K562 (cell line): ENCODE measurements around the gene NKIRAS1. TPM values are rescaled to one million over a fixed set of nuclear protein-coding genes. Genes with fewer than 3 reads are reported as not detected.

ENCODE experiments used
- ATAC-seq: fragments of 200-7000 bp; cut with Tn5 transposase; 3 replicates; pipeline ENCODE4 v1.9.1; 2020; ENCODE audit warnings: moderate library complexity
- BruUV-seq: library from RNA; stranded (reverse); fragments of 400-500 nt; replicated peaks from 2 replicates; lab custom pipeline; 2021; lab: Mats Ljungman, UMichigan
- CTCF ChIA-PET: fragments of 300-600 bp; formaldehyde crosslinking; extraction: SDS; loops from one replicate; lab custom pipeline; 2021; ENCODE audit warnings: low intra/inter-chr PET ratio; lab: Yijun Ruan, JAX
- POLR2A ChIA-PET: fragments of 300-600, 350-650 bp; sonication (Branson Sonifier 250); formaldehyde crosslinking; extraction: SDS; loops from one replicate; lab custom pipeline; 2021; ENCODE audit warnings: antibody characterized with exemption, inconsistent platforms; lab: Yijun Ruan, JAX
- DNase-seq, 4 experiments: peaks; one replicate each; pipeline versions ENCODE4 v3.0.0 to v3.0.0-alpha.2; 2011 to 2018; ENCODE audit warnings: low spot score in 3 of 4, mixed read lengths in 3 of 4; ENCODE audit errors: extremely low read depth in 1 of 4
- FAIRE-seq: peaks from 2 replicates; lab custom pipeline; 2011; peaks lifted over from hg19 to GRCh38; lab: Jason Lieb, UNC
- H2AFZ ChIP-seq: 2 replicates; pipeline ENCODE4 v1.6.0; 2011; ENCODE audit warnings: low read depth, low read length, control low read depth, inconsistent platforms
- H3K27ac ChIP-seq: fragments of 200-600 bp; 3 replicates; pipeline ENCODE4 v1.8.0; 2011; ENCODE audit warnings: low read depth, mild to moderate bottlenecking, control low read depth, inconsistent platforms, low read length, moderate library complexity, mixed read lengths; ENCODE audit errors: extremely low read depth
- H3K27me3 ChIP-seq, 2 experiments: fragments of 300-600 bp in 1 of 2; 2 replicates in 1 of 2; 3 replicates in 1 of 2; pipeline versions ENCODE4 v1.6.0 to v1.8.0; 2011; ENCODE audit warnings: inconsistent platforms in 2 of 2, low read length in 2 of 2, mild to moderate bottlenecking in 1 of 2, mixed read lengths in 1 of 2, moderate library complexity in 1 of 2; ENCODE audit not compliant: control insufficient read depth in 2 of 2, insufficient read depth in 2 of 2
- H3K36me3 ChIP-seq: fragments of 300-600 bp; 3 replicates; pipeline ENCODE4 v1.8.0; 2011; ENCODE audit warnings: mild to moderate bottlenecking, low read length, inconsistent platforms; ENCODE audit not compliant: control insufficient read depth, insufficient read depth
- H3K4me1 ChIP-seq, 2 experiments: fragments of 200-600 bp in 1 of 2; replicated peaks in 1 of 2; 2 replicates in 1 of 2; 3 replicates in 1 of 2; pipeline versions ENCODE4 v1.5.1 to v1.8.0; 2011; ENCODE audit warnings: inconsistent platforms in 2 of 2, low read length in 2 of 2, mild to moderate bottlenecking in 1 of 2, mixed read lengths in 1 of 2, moderate library complexity in 1 of 2; ENCODE audit not compliant: control insufficient read depth in 2 of 2, insufficient read depth in 2 of 2
- H3K4me2 ChIP-seq: 2 replicates; pipeline ENCODE4 v1.6.1; 2011; ENCODE audit warnings: low read length, control low read depth, inconsistent platforms, mixed read lengths; ENCODE audit not compliant: insufficient read depth
- H3K4me3 ChIP-seq: fragments of 200-600 bp; sonication (generic), shearing (Covaris generic); 2 replicates; pipeline ENCODE4 v1.5.1; 2016; ENCODE audit warnings: control low read depth, inconsistent platforms
- H3K79me2 ChIP-seq: fragments of 200-600 bp; 3 replicates; pipeline ENCODE4 v1.8.0; 2011; ENCODE audit warnings: low read length, inconsistent platforms; ENCODE audit not compliant: control insufficient read depth, insufficient read depth
- H3K9ac ChIP-seq, 2 experiments: 2 replicates each; pipeline versions ENCODE4 v1.6.0 to v1.6.1; 2011; ENCODE audit warnings: low read depth in 2 of 2, low read length in 2 of 2, control low read depth in 1 of 2, inconsistent platforms in 1 of 2, mild to moderate bottlenecking in 1 of 2, mixed read lengths in 1 of 2; ENCODE audit not compliant: insufficient read depth in 1 of 2
- H3K9me1 ChIP-seq: one replicate; pipeline ENCODE4 v1.6.0; 2011; ENCODE audit warnings: inconsistent platforms, mild to moderate bottlenecking, low read length, moderate library complexity; ENCODE audit not compliant: control insufficient read depth, insufficient read depth
- H3K9me3 ChIP-seq: replicated peaks from 2 replicates; pipeline ENCODE4 v1.5.1; 2011; ENCODE audit warnings: low read depth, low read length, inconsistent platforms; ENCODE audit not compliant: control insufficient read depth, insufficient read depth
- H4K20me1 ChIP-seq: replicated peaks from 2 replicates; pipeline ENCODE4 v1.6.1; 2011; ENCODE audit warnings: low read length, inconsistent platforms, mixed read lengths; ENCODE audit not compliant: control insufficient read depth, insufficient read depth
- DMBX1 ChIP-seq: fragments of 250-450 bp; sonication (Bioruptor Pico); IDR thresholded peaks from 2 replicates; pipeline ENCODE4 v1.8.0; 2022; ENCODE audit warnings: inconsistent platforms, mild to moderate bottlenecking, moderate library complexity, borderline replicate concordance
- ETV1 ChIP-seq: fragments of 450-650 bp; conservative IDR thresholded peaks from 2 replicates; pipeline ENCODE4 v1.6.1; 2016; ENCODE audit warnings: missing genetic modification characterization, control low read depth, low read depth, missing compliant biosample characterization
- GABPB2 ChIP-seq: fragments of 250-450 bp; sonication (Bioruptor Pico); conservative IDR thresholded peaks from 2 replicates; pipeline ENCODE4 v1.5.1; 2021; ENCODE audit warnings: mild to moderate bottlenecking
- LEF1 ChIP-seq: fragments of 450-650 bp; IDR thresholded peaks from 2 replicates; pipeline ENCODE4 v1.6.1; 2016; ENCODE audit warnings: mild to moderate bottlenecking
- MCM5 ChIP-seq: fragments of 450-650 bp; IDR thresholded peaks from 2 replicates; pipeline ENCODE4 v1.6.1; 2016; ENCODE audit warnings: low read depth
- NR2C2 ChIP-seq, 2 experiments: fragments of 200-800 bp in 1 of 2; sonication (Bioruptor generic) in 1 of 2; sonication (generic) in 1 of 2; formaldehyde crosslinking in 1 of 2; IDR thresholded peaks; 2 replicates each; pipeline versions ENCODE4 v1.6.1 to v1.8.0; 2016 to 2022; ENCODE audit warnings: mild to moderate bottlenecking in 1 of 2, missing compliant biosample characterization in 1 of 2, missing genetic modification characterization in 1 of 2, missing genetic modification reagents in 1 of 2
- PML ChIP-seq: IDR thresholded peaks from 2 replicates; pipeline ENCODE4 v1.6.1; 2012; ENCODE audit warnings: low read length, inconsistent platforms
- RBFOX2 ChIP-seq: fragments of 200-400 bp; formaldehyde crosslinking; IDR thresholded peaks from 2 replicates; pipeline ENCODE4 v1.6.1; 2017; ENCODE audit warnings: low read depth, mild to moderate bottlenecking, low read length, moderate library complexity
- ZNF583 ChIP-seq: fragments of 250-450 bp; sonication (Bioruptor Pico); IDR thresholded peaks from 2 replicates; pipeline ENCODE4 v1.4.0; 2020
- ZNF668 ChIP-seq: fragments of 250-450 bp; sonication (Bioruptor Pico); IDR thresholded peaks from 2 replicates; pipeline ENCODE4 v1.8.0; 2022; ENCODE audit warnings: mild to moderate bottlenecking, inconsistent platforms
- WGBS: fragments of 100-300 bp; shearing (Covaris generic); methylation state at CpG from one replicate; pipeline ENCODE4 v1.1.6; 2016; ENCODE audit warnings: low coverage, mixed read lengths; ENCODE audit not compliant: insufficient coverage; ENCODE audit errors: missing lambda C conversion rate; 5-methylcytosine and 5-hydroxymethylcytosine counted together
- in situ Hi-C: fragments of 300-500 bp; cut with MboI; formaldehyde crosslinking; loops from 4 replicates; pipeline ENCODE4 v1.15.0; 2018; ENCODE audit warnings: inconsistent platforms, mixed read lengths
- intact Hi-C: fragments of 100-400 bp; cut with micrococcal nuclease; formaldehyde crosslinking; loops from 2 replicates; pipeline ENCODE4 v1.14.2; 2022
- polyA plus RNA-seq, 8 experiments: library from polyadenylated mRNA; depleted of rRNA in 4 of 8; stranded (reverse) in 5 of 8; unstranded in 3 of 8; fragments of >200 nt; fragmentation: Nextera tagmentation in 2 of 8; fragmentation: Illumina TruSeq in 1 of 8; extraction: Ambion mirVana in 2 of 8; extraction: Trizol in 1 of 8; gene quantifications; 2 replicates each; pipeline versions ENCODE4 v1.2.1 to v1.2.3, GENCODE V29; 2011 to 2014; ENCODE audit warnings: inconsistent platforms in 1 of 8, missing spikeins in 1 of 8
- total RNA-seq, 7 experiments: library from RNA; depleted of rRNA in 6 of 7; stranded (reverse); fragments of >200 nt in 6 of 7; fragmentation: Illumina TruSeq in 2 of 7; extraction: Trizol in 2 of 7; gene quantifications; 2 replicates each; pipeline versions ENCODE4 v1.2.1 to v1.2.3, GENCODE V29; 2011 to 2021; ENCODE audit warnings: low replicate concordance in 1 of 7
- TF ChIP-seq, protein P1 (sequence below): IDR thresholded peaks from 2 replicates; pipeline ENCODE4 v1.6.1; 2011; ENCODE audit warnings: borderline replicate concordance, low read depth, mild to moderate bottlenecking, moderate library complexity, low read length; ENCODE audit not compliant: insufficient read depth, poor library complexity, severe bottlenecking
- TF ChIP-seq, protein P2 (sequence below): fragments of 450-650 bp; IDR thresholded peaks from 2 replicates; pipeline ENCODE4 v1.7.0; 2016; ENCODE audit warnings: borderline replicate concordance

The NKIRAS1 gene
- total and polyA plus RNA-seq, 9 of the 15 experiments (the other 6 are each of a cell fraction or from before 2014, with no cell fraction given) = 5.1 to 10.3 (median 6.3) TPM

DNA sequence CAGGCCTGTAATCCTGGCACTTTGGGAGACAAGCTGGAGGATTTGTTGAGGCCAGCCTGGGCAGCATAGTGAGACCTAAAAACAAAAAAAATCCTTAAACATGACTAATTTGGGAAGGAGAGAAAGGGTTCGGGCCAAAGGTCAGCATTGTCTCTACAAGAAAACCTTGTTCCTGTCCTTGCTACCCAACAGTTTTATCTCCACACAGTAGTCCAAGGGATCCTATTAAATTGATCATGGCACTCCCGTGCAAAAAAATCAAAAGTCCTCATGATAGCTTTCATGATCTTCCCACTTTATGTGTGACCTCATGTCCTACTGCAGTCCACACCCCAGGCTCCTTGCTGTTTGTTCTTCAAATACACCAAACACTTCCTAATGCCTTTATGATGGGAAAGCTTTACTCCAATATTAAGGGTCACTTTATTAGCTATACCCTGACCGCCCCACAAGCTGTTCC is 4.3 kb upstream of the NKIRAS1 start (continued):
- peak; percentile 50; the same call in 1 of the 2 replicates for TF ChIP-seq PML
- TF ChIP-seq ETV1 (tag) = no peak
- 0 out of 2 replicates have a peak, but pooled peaks have one; percentile 12 for TF ChIP-seq RBFOX2

DNA sequence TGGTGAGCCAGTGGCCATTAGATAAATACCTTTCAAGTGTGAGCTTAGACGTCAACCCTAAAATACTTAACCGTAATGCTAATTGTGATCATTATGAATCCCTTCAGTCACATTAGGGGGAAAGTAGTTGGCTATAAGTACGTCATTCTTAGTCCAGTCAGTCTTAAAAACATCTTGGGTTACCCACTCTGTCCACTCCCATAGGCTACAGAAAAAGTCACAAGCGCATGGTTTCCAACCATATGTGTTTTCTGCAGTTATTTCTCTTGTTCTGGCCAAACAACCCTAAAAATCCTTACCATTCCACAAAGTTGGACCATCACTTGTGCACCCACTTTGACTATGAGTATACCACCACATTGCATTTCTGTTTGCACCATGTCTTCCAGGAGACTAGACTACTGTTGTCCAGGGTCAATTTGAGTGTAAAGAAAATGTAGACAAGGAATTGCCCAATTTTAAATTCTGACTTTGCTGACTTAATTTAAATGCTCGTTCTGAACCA is 3.4 kb upstream of the NKIRAS1 start:
- 82% methylated on average over 5 of the region's 5 CpGs for WGBS
- Histone ChIP-seq H3K36me3 (peaks cover 39% of the 10 kb centered on the region), H4K20me1 (peaks cover 22% of the 10 kb centered on the region), H2AFZ (no peak overlapping the region), H3K4me1 (peaks cover 9 to 28% of the 10 kb centered on the region in 2 experiments), H3K9me3 (no peaks in the 10 kb centered on the region), H3K27ac (peak overlapping the region; percentile 18; the same call in 2 of the 3 replicates), H3K27me3 (no peaks in the 10 kb centered on the region), H3K79me2 (peaks cover 51% of the 10 kb centered on the region), H3K4me2 (peak overlapping the region; percentile 34), H3K4me3 (no peak overlapping the region; the same call in 1 of the 2 replicates), H3K9ac (no peak overlapping the region), H3K9me1 (no peaks in the 10 kb centered on the region)
- in situ Hi-C loops (no loop called here), intact Hi-C loops (no loop called here)
- CTCF ChIA-PET = no interaction called here
- FAIRE-seq = no peak
- no peak for DNase-seq
- ATAC-seq = no peak
- POLR2A ChIA-PET = interaction anchor here (0.6 to 7.1 kb wide), 7 partner anchors 9 to 439 kb away, joined by 3 to 165 read pairs (median 10); no protein-coding TSS in a partner anchor
- BruUV-seq = no TSS peak
- TF ChIP-seq ZNF668 (CRISPR knock-in tag) = no peak
- TF ChIP-seq, protein P1, sequence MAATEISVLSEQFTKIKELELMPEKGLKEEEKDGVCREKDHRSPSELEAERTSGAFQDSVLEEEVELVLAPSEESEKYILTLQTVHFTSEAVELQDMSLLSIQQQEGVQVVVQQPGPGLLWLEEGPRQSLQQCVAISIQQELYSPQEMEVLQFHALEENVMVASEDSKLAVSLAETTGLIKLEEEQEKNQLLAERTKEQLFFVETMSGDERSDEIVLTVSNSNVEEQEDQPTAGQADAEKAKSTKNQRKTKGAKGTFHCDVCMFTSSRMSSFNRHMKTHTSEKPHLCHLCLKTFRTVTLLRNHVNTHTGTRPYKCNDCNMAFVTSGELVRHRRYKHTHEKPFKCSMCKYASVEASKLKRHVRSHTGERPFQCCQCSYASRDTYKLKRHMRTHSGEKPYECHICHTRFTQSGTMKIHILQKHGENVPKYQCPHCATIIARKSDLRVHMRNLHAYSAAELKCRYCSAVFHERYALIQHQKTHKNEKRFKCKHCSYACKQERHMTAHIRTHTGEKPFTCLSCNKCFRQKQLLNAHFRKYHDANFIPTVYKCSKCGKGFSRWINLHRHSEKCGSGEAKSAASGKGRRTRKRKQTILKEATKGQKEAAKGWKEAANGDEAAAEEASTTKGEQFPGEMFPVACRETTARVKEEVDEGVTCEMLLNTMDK = no peak
- TF ChIP-seq, protein P2, sequence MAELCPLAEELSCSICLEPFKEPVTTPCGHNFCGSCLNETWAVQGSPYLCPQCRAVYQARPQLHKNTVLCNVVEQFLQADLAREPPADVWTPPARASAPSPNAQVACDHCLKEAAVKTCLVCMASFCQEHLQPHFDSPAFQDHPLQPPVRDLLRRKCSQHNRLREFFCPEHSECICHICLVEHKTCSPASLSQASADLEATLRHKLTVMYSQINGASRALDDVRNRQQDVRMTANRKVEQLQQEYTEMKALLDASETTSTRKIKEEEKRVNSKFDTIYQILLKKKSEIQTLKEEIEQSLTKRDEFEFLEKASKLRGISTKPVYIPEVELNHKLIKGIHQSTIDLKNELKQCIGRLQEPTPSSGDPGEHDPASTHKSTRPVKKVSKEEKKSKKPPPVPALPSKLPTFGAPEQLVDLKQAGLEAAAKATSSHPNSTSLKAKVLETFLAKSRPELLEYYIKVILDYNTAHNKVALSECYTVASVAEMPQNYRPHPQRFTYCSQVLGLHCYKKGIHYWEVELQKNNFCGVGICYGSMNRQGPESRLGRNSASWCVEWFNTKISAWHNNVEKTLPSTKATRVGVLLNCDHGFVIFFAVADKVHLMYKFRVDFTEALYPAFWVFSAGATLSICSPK = no peak
- no peak for TF ChIP-seq ZNF583 (CRISPR knock-in tag)
- no peak for TF ChIP-seq MCM5
- TF ChIP-seq GABPB2 (CRISPR knock-in tag) = no peak
- no peak for TF ChIP-seq DMBX1 (CRISPR knock-in tag)
- TF ChIP-seq LEF1 = no peak
- TF ChIP-seq NR2C2 (CRISPR knock-in tag; IDR thresholded peaks at IDR 0.05) = no peak
- TF ChIP-seq NR2C2 (tag; IDR thresholded peaks at IDR 0.05) = no peak
